RWPE2 (cell line): Measurements from ENCODE around the gene ZFHX3.

ENCODE experiments used
- ATAC-seq: fragments of 200-7000 bp; cut with Tn5 transposase; 3 replicates; pipeline ENCODE4 v1.9.1; 2021; ENCODE audit warnings: low read depth
- DNase-seq: peaks from one replicate; pipeline ENCODE4 v3.0.0-alpha.2; 2020; ENCODE audit warnings: low spot score
- H3K27ac ChIP-seq: fragments of 450-650 bp; 2 replicates; pipeline ENCODE4 v1.5.1; 2017; ENCODE audit warnings: mild to moderate bottlenecking; ENCODE audit not compliant: poor library complexity, severe bottlenecking
- H3K27me3 ChIP-seq: fragments of 250-450 bp; sonication (Bioruptor Pico); 2 replicates; pipeline ENCODE4 v1.5.1; 2021; ENCODE audit warnings: mild to moderate bottlenecking, moderate library complexity; ENCODE audit not compliant: insufficient read depth, poor library complexity, severe bottlenecking
- H3K36me3 ChIP-seq: fragments of 250-450 bp; sonication (Bioruptor Pico); 2 replicates; pipeline ENCODE4 v1.5.1; 2020; ENCODE audit warnings: low read depth, mild to moderate bottlenecking, moderate library complexity
- H3K4me1 ChIP-seq: fragments of 250-450 bp; sonication (Bioruptor Pico); 2 replicates; pipeline ENCODE4 v1.5.1; 2021; ENCODE audit warnings: mild to moderate bottlenecking, moderate library complexity; ENCODE audit not compliant: insufficient read depth, poor library complexity, severe bottlenecking
- H3K4me3 ChIP-seq: fragments of 250-450 bp; sonication (Bioruptor Pico); 2 replicates; pipeline ENCODE4 v1.5.1; 2021; ENCODE audit warnings: mild to moderate bottlenecking, moderate library complexity; ENCODE audit not compliant: severe bottlenecking
- H3K9me3 ChIP-seq: fragments of 250-450 bp; sonication (Bioruptor Pico); 2 replicates; pipeline ENCODE4 v1.5.1; 2021; ENCODE audit warnings: mild to moderate bottlenecking, moderate library complexity; ENCODE audit not compliant: severe bottlenecking
- CTCF ChIP-seq: fragments of 450-650 bp; IDR thresholded peaks from one replicate; pipeline ENCODE4 v1.5.1; 2017; ENCODE audit warnings: mild to moderate bottlenecking, moderate library complexity; ENCODE audit not compliant: poor library complexity, severe bottlenecking

ZFHX3 gene

GRCh38 chr16:72896485-72897118, 151.3 kb downstream of the ZFHX3 start:
- Histone ChIP-seq H3K4me3 (no peak overlapping the region), H3K9me3 (no peaks in the 10 kb centered on the region), H3K36me3 (no peaks in the 10 kb centered on the region), H3K27ac (no peak overlapping the region), H3K4me1 (no peaks in the 10 kb centered on the region), H3K27me3 (no peaks in the 10 kb centered on the region)
- ATAC-seq (no peak), DNase-seq (no peak)
- TF ChIP-seq CTCF = no peak

GRCh38 chr16:72895951-72896350, 152.0 kb downstream of the ZFHX3 start:
- Histone ChIP-seq H3K27ac (no peak overlapping the region), H3K36me3 (no peaks in the 10 kb centered on the region), H3K27me3 (no peaks in the 10 kb centered on the region), H3K9me3 (no peaks in the 10 kb centered on the region), H3K4me1 (no peaks in the 10 kb centered on the region), H3K4me3 (no peak overlapping the region)
- ATAC-seq (no peak), DNase-seq (no peak)
- no peak for TF ChIP-seq CTCF

- no peak for DNase-seq
- no peak for TF ChIP-seq CTCF
- ATAC-seq = no peak
- Histone ChIP-seq H3K9me3 (no peaks in the 10 kb centered on the region), H3K27ac (no peak overlapping the region), H3K36me3 (peaks cover 3% of the 10 kb centered on the region; the same call in 1 of the 2 replicates), H3K4me3 (no peak overlapping the region), H3K4me1 (no peaks in the 10 kb centered on the region), H3K27me3 (no peaks in the 10 kb centered on the region)
These were observed 153.4 kb downstream of the ZFHX3 start for GRCh38 chr16:72894293-72895151.

GRCh38 chr16:72891291-72892227, 156.4 kb downstream of the ZFHX3 start:
- H3K9me3 ChIP-seq = no peaks in the 10 kb centered on the region
- no peak overlapping the region for H3K4me3 ChIP-seq
- no peak for TF ChIP-seq CTCF
- DNase-seq = no peak
- ATAC-seq = no peak
- H3K36me3 ChIP-seq = peaks cover 26% of the 10 kb centered on the region
- H3K27me3 ChIP-seq = no peaks in the 10 kb centered on the region
- H3K27ac ChIP-seq = no peak overlapping the region
- no peaks in the 10 kb centered on the region for H3K4me1 ChIP-seq
